HG02885 (cell line): Measurements from ENCODE around the gene GGA1.

Source experiments
- ATAC-seq: cut with Tn5 transposase; IDR thresholded peaks from one replicate; pipeline ENCODE4 v1.9.1; 2021; ENCODE audit warnings: mild to moderate bottlenecking; ENCODE audit not compliant: unreplicated experiment, poor library complexity

The GGA1 gene

DNA sequence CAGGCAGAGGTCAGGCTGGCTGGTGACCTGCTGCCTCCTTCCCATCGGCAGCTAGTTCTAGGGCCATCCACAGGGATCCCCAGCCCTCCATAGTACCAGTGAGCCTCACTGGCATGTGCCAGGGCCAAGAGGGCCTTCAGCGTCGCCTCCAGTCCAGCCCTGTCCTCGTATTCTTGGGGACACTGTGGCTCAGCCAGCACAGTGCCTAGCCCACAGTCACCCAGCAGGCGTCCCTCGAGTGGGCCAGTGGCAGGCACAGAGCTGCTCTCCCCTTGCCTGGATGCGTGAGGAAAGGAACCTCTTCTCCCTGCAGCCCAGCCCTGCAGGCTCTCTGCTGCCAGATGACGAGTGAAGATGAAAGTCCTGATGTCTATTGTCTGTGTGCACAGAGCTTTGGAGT, 20.2 kb downstream of the GGA1 start:
- no peak for ATAC-seq

DNA sequence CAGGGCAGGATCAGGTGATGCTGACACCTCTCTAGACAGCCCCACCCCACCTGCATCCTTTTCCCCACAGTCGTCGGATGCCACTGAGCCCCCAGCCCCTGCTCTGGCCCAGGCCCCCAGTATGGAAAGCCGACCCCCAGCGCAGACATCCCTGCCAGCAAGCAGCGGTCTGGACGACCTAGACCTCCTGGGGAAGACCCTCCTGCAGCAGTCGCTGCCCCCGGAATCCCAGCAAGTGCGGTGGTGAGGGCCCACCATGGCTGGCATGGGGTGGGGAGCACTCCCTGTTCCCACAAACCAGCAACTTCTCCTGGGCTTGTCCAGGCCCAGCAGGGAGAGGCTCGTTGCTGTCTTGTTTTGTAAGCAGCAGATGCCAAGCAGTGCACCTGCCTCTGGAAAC, 21.3 kb downstream of the GGA1 start:
- ATAC-seq: no peak

DNA sequence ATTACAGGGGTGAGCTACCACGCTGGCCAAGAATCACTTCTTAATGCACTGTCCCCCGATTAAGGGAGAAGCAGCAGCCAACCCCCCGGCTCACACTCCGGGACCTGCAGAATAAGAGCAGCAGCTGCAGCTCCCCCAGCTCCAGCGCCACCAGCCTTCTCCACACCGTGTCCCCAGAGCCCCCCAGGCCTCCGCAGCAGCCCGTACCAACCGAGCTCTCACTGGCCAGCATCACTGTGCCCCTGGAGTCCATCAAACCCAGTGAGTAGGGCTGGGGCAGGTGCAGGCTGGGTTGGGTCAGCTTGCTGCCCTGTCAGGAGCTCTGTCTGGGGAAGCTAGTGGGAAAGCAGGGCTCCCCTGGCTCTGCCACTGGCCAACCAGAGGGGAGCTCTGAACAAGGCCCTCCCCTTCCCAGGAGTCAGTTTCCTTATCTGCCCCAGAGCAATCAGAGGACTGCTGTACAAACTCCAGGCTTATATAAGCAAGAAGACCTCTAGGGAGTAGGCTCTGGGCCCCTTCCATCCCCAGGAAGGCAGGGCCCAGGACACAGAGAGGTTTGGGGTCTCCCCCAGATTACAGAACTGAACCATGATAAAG, 22.3 kb downstream of the GGA1 start:
- no peak for ATAC-seq

DNA sequence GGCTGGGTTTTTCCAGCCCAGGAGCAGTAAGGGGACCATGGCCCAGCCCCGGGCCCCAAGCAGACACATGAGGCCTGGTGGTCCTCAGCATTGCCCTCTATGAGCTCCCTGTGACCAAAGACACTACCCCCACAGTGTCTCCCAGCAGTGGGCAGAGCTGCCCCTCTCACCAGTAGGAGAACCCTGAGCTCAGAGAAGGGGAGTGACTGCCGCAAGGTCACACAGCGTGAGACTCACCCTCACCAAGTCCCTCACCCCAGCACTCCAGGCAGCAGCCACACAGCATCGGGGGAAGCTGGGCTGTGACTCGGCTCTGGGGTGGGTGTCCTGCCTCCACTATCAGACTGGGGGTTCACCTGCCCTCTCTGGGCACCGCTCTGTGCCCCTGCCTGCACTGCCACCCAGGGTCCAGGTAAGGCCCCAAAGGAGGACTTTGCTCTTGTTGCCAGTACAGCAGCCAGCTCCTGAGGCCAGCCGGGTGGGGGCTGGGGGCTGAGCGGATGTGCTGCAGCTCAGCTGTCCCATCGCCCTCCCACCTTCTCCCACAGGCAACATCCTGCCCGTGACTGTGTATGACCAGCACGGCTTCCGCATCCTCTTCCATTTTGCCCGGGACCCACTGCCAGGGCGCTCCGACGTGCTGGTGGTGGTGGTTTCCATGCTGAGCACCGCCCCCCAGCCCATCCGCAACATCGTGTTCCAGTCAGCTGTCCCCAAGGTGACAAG, 23.0 kb downstream of the GGA1 start:
- no peak for ATAC-seq

DNA sequence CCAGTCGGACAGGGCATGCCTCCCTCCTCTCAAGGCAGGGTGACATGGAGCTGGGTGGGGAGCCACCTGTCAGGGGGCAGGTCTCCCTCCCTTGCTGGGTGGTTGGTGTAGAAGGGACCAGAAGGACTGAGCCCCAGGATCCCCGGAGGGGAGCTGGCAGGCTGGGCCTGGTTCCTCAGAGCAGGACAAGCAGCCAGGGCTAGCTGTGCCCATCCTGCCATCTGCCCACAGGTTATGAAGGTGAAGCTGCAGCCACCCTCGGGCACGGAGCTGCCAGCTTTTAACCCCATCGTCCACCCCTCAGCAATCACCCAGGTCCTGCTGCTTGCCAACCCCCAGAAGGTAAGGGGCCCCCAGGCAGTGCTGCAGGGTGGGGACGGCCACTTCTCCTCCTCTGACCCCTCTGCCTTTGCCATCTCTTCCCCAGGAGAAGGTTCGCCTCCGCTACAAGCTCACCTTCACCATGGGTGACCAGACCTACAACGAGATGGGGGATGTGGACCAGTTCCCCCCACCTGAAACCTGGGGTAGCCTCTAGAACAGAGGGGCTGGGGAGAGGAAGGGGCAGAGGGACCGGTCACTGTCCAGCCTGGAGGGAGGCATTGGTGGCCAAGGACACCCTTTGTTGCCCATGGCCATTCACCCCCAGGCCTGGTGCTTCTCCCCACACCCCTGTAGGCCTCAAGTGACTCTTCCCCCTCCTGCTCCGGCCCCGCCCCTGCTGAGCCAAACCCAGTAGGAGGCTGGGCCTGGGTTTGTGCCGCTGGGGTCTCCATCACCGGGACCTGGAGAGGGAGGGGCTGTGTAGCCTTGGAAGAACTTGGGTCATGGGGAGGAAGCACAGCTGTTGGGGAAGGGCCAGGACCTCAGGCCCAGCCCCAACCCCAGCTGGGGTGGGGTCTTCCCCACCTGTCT, 23.8 kb downstream of the GGA1 start:
- peak; percentile 22 for ATAC-seq

DNA sequence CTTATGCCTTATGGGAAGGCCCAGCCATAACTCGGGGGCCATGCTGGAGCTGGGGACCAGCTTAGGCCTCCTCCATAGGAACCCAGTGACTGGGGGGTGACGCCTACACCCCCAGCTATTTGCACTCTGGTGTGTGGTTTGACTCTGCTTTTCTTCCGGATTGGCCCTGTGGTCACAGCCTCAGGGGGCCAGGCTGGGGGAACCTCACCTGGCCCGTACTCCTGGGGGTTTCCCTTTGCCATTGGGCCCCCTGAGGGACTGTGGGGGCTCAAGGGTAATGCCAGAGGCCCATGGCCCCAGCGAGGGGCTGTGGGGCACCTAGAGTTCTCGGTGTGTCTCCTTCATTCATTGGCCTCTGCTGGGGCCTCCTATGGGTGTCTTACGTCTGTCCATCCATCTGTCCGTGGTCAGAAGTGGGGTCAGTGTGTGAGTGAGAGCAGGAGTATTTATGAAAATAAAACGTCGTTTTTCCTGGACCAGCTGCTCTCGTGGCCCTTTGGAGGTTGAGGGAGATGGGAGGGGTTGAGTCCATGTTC, 24.5 kb downstream of the GGA1 start:
- ATAC-seq: peak; percentile 68

DNA sequence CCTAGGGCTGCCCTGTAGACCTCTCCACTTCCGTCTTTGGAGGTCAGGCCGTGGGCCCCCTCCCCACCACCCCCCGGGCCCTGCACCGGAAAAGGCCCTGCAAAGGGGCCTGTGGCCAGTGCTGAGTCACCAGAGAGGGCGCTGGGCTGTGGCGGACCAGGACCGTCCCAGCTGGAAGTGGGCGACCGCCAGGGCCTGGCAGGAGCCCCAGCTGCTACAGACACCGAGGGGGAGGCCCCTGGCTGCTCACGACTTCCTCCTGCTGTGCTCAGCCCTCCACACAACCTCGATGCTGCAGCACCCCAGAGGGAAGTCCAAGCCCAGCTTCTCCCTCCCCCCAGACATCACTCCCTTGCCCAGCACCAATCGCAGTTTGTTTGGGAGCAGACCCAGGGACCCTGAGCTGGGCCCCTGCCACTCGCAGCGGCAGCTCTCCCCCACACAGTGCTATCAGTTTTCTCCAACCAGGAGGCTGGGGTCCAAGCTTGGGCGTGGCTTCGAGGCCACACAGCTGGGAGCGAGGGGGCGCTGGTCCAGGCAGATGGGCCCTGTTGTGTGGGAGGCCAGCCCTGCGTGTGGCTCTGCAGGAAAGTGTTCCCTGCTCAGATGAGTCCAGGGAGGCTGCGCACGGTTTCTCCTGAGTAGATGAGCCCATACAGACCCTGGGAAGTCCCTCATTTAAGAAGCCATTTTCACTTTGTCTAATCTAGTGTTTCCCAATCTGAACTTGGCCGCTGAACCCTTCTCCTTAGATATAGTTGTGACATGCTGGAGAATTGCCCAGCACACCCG, 25.2 kb downstream of the GGA1 start:
- peak; percentile 61 for ATAC-seq

DNA sequence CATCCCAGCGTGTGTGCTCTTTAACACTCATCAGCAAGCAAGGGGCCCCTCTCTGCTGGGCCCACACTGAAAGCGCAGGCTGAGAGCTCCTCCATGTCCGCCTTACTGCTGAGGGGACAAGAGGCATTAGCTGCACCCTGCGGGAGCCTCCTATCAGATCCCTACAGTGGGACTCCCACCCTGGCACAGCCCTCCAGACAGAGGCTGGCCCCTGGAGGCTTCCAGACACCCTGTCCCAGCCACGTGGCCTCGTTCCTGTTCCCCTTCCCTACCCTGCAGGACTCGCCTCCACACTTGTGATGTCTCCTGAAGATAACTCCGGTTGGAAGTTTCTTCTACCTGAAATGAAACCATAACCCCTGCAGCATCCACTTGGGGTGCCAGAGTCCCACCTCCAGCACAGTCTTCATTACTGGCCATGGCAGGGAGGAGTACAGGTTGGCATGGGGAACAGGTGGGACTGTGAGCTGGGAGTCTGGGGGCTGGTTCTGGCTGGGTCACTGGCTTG, 25.8 kb downstream of the GGA1 start:
- ATAC-seq: no peak

DNA sequence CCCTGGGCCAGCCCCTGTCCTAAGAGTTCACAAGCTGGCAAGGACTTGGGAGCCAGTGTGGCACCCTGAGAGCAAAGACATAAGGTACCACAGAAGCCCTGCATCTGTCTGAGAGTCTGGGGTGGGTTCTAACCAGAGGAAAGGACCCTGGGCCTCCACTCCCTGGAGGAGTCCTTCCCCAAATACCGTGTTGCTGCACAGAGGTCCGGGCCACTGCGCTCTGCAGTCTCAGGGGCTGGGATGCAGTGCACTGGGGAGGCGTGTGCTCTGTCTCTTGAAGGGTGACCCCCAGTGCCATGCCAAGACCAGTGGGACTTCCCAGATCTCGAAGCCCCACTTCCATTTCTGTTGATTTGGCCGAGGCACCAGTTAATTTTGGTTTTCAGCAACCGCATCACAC, 26.5 kb downstream of the GGA1 start:
- no peak for ATAC-seq

DNA sequence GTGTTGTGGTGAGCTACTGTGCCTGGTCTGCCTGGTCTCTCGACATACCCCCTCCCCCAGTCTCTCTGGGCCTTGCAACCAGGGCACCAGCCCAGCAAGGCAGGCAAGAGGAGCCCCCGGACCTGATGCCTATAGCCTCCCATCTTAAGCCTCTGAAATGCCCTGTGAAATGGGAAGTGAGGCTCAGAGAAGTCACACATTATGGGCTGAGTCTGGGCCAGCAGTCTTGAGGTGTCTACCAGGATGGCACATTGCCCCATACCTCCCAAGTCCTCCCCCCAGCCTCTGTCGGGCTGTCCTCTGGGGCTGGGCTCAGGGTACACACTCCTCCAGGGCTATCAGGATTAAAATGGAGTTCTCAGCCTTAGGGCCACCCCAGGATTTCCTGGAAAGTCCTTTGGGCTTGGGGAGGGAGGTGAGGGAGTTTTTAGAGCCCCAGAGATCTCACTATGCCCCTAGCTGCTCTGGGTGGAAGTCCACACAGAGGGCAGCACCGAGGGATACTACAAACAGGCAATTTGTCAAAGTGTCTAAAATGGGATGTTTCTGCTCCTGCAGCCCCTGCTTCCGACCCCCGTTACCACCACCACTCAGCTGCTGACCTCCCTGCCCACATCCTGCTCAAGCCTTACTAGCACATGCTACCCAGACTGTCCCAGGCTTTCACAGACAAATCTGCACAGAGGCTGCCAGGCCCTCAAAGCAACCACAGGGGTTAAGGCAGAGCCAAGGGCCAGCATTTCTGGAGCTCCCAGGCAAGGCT, 27.7 kb downstream of the GGA1 start:
- ATAC-seq: no peak

DNA sequence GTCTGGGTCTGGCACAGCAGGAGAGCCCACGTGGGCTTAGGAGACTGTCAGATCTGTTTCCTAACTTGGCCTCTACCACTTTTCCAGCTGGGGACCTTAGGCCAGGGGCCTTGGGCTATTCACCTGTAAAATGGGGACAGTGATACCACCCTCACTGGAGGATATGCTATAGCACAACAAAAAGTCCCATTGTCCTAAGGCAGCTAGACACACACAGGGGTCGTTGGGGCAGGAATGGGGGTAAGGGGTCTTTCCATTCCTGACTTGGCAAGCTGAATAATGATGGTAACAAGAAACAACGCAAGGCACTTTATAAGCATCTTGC, 28.3 kb downstream of the GGA1 start:
- ATAC-seq: no peak

DNA sequence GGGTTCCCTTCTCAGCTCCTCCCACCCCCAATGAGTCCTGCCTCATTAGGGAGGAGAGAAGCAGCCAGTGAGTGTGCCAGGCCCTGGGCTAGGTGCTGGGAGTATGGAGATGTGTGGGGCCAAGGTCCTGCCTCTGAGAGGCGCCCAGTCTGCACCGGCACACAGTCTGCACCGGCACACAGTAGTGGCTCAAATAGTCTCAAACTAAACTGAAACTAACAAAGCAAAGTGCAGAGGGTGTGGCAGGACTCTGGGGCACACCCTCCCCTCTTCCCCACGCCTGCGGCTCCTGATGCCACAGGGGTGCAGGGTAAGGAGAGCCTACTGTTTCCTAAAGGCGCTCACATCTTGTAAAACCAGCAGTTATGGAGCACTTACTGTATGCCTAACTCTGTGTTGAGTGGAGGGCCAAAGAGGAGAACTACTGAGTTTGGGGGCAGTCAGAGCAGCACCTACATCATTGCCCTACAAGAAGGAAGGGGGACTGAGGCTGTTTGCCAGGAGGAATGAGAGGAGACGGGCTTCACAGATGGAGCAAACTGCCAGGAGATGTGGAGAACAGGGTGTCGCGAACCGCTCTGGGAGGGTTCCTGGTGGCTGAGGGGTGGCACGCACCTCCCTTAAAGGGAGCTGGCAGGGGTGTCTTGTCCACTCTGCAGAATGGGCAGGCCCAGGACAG, 29.9 kb downstream of the GGA1 start:
- no peak for ATAC-seq

DNA sequence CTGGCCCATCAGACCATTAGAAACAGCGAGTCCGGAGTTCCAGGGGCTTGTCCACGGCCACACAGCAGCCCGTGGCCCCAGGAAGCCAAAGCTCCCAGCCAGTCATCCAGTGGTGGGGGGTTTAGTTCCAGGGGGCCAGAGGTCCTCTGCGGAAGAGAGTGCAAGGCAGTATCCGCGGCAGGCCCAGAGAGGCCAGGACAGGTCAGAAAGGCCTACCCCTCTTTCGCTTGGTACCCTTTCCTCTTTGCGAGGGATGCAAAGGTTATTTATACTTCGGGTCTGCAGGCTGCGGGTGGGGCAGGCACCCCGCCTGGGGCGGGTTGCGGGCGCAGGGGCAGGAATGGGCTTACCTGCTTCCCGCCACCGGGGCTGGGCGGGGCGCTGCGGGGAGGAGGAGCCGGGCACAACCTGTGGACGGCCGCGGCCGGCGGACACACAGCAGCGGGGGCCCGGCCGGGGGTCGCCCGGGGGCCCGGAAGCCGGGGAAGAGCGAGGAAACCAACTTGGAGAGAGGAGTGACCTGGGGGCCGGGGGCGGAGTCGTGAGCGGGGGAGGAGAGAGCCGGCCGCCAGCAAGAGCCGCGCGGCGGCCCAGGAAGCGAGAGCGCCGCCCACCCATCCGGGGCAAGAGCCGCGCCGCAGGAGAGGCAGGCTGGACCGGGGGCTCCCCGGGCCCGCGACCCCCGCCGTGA, 30.6 kb downstream of the GGA1 start, which contains the start of gene SH3BP1:
Gene SH3BP1 (plus strand): TSS at position 600 of the 691 bp plus-strand sequence. CDS start 119 bp downstream, outside the sequence.
- ATAC-seq: no peak

DNA sequence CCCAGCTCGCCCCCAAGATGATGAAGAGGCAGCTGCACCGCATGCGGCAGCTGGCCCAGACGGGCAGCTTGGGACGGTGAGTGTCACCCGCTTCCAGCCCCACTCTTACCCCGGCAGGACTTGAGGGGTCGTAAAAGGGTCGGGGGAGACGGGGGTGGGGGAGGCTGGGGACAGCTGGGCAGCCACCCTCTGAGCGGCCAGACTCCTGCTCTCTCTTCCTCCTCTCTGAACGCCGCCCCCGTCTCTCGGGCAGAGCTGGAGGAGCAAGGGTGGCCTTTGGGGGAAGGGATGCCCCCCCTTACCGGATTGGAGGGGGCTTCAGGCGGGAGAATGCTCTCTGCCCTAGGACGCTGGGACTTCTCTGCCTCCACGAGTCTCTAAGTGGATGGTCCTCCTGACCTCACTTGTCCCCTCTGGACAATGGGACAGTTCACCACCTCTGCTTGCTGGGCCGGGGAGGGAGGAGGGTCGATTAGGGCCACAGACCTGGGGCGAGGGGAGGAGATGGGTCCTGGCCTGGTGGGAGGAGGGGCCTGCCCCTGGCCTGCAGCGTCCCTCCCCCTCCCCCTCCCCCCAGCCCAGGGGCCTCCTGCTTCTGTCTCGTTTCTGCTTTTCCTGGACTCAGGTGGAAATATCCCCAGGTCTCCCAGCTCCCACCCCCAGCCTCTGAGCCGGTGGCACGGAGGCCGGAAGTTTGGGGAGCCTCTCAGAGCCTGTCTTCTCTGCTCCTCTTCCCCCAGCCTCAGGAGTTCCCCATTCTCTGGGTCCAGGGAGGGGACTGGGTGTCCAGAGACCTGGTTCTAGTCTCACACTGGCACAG, 31.3 kb downstream of the GGA1 start:
- no peak for ATAC-seq

DNA sequence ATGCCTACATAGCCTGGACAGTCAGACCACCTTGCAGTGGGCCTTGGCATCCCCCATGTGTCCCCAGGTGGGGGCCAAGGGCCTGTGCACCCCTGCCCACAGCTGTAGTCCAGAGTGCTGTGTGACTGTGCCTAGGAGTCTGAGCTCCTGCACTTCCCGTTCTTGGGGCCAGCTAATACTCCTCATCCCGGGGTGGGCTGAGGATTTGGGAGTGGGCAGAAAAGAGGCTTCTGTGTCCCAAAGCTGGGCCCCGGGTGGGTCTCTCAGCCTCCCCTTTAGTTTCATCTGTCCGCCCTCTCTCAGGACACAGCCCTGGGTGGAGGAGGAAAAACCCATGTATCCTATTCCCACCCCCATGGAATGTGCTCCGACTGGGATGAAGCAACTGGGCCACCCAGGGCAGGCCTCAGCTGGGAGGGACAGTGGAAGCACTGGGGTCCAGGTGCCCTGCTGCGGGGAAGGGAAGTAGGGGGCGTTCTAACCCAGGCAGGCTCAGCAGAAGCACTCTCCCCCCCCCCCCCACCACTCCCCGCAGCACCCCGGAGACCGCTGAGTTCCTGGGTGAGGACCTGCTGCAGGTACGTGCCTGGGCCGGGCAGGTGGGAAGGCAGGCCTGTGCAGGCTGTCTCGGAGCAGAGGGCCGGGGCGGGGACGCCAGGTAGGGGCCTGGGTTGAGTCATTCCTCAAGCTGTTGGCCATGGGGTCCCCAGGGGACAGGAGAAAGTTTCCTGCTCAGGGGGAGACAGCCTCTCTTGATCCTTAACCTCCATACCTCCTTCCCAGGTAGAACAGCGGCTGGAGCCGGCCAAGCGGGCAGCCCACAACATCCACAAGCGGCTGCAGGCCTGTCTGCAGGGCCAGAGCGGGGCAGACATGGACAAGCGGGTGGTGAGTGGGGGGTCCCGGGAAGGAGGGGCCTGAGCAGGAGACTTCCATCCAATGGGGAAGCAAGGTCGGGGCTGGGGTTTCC, 32.2 kb downstream of the GGA1 start:
- ATAC-seq: no peak

DNA sequence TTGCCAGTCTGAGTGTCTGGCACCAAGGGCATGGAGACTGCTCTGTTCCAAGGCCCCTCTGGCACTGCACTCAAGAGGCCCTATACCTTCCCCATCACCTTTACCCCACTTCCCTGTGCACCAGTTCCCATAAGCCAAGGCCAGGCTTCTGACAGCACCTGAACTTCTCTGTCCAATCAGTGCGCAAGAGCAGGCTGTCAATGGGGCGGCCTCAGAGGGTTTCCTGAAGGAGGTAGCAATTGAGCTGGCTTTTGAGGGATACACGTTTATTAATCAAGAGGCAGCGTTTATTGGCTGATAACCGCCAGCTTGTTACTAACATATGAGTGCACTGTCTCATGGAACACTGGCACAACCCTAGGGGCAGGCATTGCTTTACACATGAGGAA, 32.9 kb downstream of the GGA1 start:
- ATAC-seq: no peak
